NB4 (cell line): ENCODE measurements around the gene IL20RA.
"Not testable (repeated sequence)": the region's sequence is repeated elsewhere in the genome, so short reads cannot be mapped to it uniquely, and the experiment has no call there.

Experiments
- DNase-seq: peaks from one replicate; pipeline ENCODE4 v3.0.0; 2010; ENCODE audit warnings: low read depth
- H3K4me3 ChIP-seq: one replicate; pipeline ENCODE4 v1.5.1; 2011; ENCODE audit warnings: mild to moderate bottlenecking, low read depth, low read length, moderate library complexity
- CTCF ChIP-seq: IDR thresholded peaks from one replicate; pipeline ENCODE4 v1.5.1; 2012; ENCODE audit warnings: low read depth, low read length
- MAX ChIP-seq: IDR thresholded peaks from 2 replicates; pipeline ENCODE4 v1.6.1; 2011; ENCODE audit warnings: low read depth, low read length
- MYC ChIP-seq: IDR thresholded peaks from 2 replicates; pipeline ENCODE4 v1.6.1; 2011; ENCODE audit warnings: low read depth, low read length
- POLR2A ChIP-seq: IDR thresholded peaks from 2 replicates; pipeline ENCODE4 v1.6.1; 2011; ENCODE audit warnings: mild to moderate bottlenecking; ENCODE audit not compliant: insufficient read length; ENCODE audit errors: extremely low read depth

Gene IL20RA

GRCh38 chr6:136962661-136963060 is 82.1 kb downstream of the IL20RA start:
- no peak for DNase-seq
- no peak overlapping the region for H3K4me3 ChIP-seq
- no peak for TF ChIP-seq CTCF
- TF ChIP-seq POLR2A, result no peak
- no peak for TF ChIP-seq MAX
- no peak for TF ChIP-seq MYC

GRCh38 chr6:136961848-136962247 is 82.9 kb downstream of the IL20RA start:
- TF ChIP-seq CTCF, result no peak
- no peak for TF ChIP-seq MAX
- no peak for TF ChIP-seq POLR2A
- TF ChIP-seq MYC, result no peak
- DNase-seq, result no peak
- no peak overlapping the region for H3K4me3 ChIP-seq

- H3K4me3 ChIP-seq, result no peak overlapping the region
- no peak for DNase-seq
- no peak for TF ChIP-seq MYC
- no peak for TF ChIP-seq POLR2A
- TF ChIP-seq CTCF, result no peak
- no peak for TF ChIP-seq MAX
Measured at GRCh38 chr6:136960781-136961180, 84.0 kb downstream of the IL20RA start.

- not testable (repeated sequence) for DNase-seq, H3K4me3 ChIP-seq
Measured at GRCh38 chr6:136959935-136960334, 84.8 kb downstream of the IL20RA start.

- no peak for TF ChIP-seq MYC
- no peak for TF ChIP-seq CTCF
- no peak for TF ChIP-seq POLR2A
- TF ChIP-seq MAX, result no peak
- DNase-seq, result no peak
Measured at GRCh38 chr6:136959471-136959891, 85.3 kb downstream of the IL20RA start.

GRCh38 chr6:136958168-136958567 is 86.6 kb downstream of the IL20RA start:
- DNase-seq, result no peak
- TF ChIP-seq MYC, result no peak
- no peak for TF ChIP-seq POLR2A
- TF ChIP-seq MAX, result no peak
- no peak for TF ChIP-seq CTCF
- H3K4me3 ChIP-seq, result no peak overlapping the region

More at GRCh38 chr6:136959471-136959891, 85.3 kb downstream of the IL20RA start:
- no peak overlapping the region for H3K4me3 ChIP-seq
